ENCODE measurements around the gene MT1X. TPM values are rescaled to one million over a fixed set of nuclear protein-coding genes. Genes with fewer than 3 reads are reported as not detected.

MT1X gene
- total and polyA plus RNA-seq, 2 of the 13 experiments (the other 11 are each of a cell fraction or from before 2014, with no cell fraction given) = 19.7 to 288 TPM

DNA sequence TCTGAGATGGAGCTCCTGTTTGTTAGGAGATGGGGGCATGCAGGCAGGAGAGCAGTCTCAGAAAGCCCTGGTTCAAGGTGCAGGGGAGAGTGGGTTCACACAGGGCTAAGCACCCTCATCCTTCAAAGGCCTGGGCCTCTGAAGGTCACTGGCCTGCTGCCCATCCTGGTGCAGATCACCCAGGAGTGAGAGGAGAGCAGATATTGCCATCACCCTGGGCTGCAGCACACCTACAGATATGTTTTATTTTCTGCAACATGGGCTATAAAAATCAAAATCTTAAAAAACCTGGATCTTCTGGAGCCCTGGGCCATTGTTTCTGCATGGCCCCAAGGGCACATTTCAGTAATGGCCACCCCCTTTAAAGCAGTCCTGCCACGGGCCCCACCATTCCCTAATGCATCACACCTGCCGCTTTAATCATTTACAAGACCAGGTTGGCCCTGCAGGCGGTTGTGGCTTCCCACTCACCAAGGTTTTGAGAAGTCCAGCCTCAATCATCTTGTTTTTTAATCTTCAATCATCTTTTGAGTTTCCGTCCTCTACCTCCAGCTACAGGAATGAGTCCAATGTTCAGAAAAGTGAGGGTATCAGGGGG lies 27.3 kb downstream of the MT1X start:
- intact Hi-C loops (cut with micrococcal nuclease; ENCODE audit: unreplicated experiment) = no loop called here
- H3K36me3 ChIP-seq (replicated peaks in 1 of 2; ENCODE audit: control insufficient read depth in 1 of 2, insufficient read depth in 2 of 2, low read length in 2 of 2) = no peaks in the 10 kb centered on the region
- no peak for DNase-seq (ENCODE audit: low spot score)
- H3K27ac ChIP-seq (ENCODE audit: extremely low read length, insufficient read depth, low read length) = no peak overlapping the region
- no peaks in the 10 kb centered on the region for H4K20me1 ChIP-seq (ENCODE audit: insufficient read depth, low read length)
- H3K9me3 ChIP-seq (ENCODE audit: low read length) = no peaks in the 10 kb centered on the region
- CTCF ChIA-PET (ENCODE audit: low intra/inter-chr PET ratio, low total read pairs) = no interaction called here
- POLR2A ChIA-PET = no interaction called here
- WGBS (ENCODE audit: low lambda C conversion rate) = 11% methylated on average over 4 of the region's 4 CpGs
- H3K79me2 ChIP-seq (ENCODE audit: insufficient read depth, low read length) = no peaks in the 10 kb centered on the region
- no peak overlapping the region for H3K9ac ChIP-seq (ENCODE audit: insufficient read depth, low read depth, low read length)
- 0 out of 6 replicates have a peak overlapping the region, but pooled peaks of 1 of the 3 experiments have one; percentile 11 for H3K4me3 ChIP-seq (replicated peaks in 1 of 3; ENCODE audit: insufficient read depth in 1 of 3, low read depth in 2 of 3, low read length in 3 of 3)
- in situ Hi-C loops (cut with HindIII; ENCODE audit: extremely low pct_ligation_motif_present, low pct_unique_long_range_greater_than_20kb) = loop anchor here (10.0 kb wide), 1 partner anchor 195 kb away; no protein-coding TSS in a partner anchor
- no TSS peak for BruUV-seq (replicated peaks)
- H3K4me2 ChIP-seq (ENCODE audit: low read depth, low read length) = peak overlapping the region; percentile 57
- FAIRE-seq = no peak
- H3K27me3 ChIP-seq (ENCODE audit: control insufficient read depth in 1 of 2, insufficient read depth in 2 of 2, low read length in 2 of 2) = peaks cover 5 to 13% of the 10 kb centered on the region in 2 experiments; a peak in 1 of 5 replicates
- peaks cover 24% of the 10 kb centered on the region for H3K4me1 ChIP-seq (ENCODE audit: insufficient read depth, low read length)
- ATAC-seq = peak; percentile 76
- H2AFZ ChIP-seq (ENCODE audit: low read length) = no peak overlapping the region
- TF ChIP-seq, protein P1, sequence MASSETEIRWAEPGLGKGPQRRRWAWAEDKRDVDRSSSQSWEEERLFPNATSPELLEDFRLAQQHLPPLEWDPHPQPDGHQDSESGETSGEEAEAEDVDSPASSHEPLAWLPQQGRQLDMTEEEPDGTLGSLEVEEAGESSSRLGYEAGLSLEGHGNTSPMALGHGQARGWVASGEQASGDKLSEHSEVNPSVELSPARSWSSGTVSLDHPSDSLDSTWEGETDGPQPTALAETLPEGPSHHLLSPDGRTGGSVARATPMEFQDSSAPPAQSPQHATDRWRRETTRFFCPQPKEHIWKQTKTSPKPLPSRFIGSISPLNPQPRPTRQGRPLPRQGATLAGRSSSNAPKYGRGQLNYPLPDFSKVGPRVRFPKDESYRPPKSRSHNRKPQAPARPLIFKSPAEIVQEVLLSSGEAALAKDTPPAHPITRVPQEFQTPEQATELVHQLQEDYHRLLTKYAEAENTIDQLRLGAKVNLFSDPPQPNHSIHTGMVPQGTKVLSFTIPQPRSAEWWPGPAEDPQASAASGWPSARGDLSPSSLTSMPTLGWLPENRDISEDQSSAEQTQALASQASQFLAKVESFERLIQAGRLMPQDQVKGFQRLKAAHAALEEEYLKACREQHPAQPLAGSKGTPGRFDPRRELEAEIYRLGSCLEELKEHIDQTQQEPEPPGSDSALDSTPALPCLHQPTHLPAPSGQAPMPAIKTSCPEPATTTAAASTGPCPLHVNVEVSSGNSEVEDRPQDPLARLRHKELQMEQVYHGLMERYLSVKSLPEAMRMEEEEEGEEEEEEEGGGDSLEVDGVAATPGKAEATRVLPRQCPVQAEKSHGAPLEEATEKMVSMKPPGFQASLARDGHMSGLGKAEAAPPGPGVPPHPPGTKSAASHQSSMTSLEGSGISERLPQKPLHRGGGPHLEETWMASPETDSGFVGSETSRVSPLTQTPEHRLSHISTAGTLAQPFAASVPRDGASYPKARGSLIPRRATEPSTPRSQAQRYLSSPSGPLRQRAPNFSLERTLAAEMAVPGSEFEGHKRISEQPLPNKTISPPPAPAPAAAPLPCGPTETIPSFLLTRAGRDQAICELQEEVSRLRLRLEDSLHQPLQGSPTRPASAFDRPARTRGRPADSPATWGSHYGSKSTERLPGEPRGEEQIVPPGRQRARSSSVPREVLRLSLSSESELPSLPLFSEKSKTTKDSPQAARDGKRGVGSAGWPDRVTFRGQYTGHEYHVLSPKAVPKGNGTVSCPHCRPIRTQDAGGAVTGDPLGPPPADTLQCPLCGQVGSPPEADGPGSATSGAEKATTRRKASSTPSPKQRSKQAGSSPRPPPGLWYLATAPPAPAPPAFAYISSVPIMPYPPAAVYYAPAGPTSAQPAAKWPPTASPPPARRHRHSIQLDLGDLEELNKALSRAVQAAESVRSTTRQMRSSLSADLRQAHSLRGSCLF (CRISPR knock-in tag; IDR thresholded peaks at IDR 0.05; ENCODE audit: borderline replicate concordance) = no peak
- TF ChIP-seq HNF4G (IDR thresholded peaks at IDR 0.05; ENCODE audit: borderline replicate concordance, low read depth, low read length) = 0 out of 2 replicates have a peak, but pooled peaks have one; percentile 8
- TF ChIP-seq HNF4G (CRISPR knock-in tag; IDR thresholded peaks at IDR 0.05; ENCODE audit: borderline replicate concordance, low read depth) = no peak
- no peak for TF ChIP-seq SYNCRIP (IDR thresholded peaks at IDR 0.05; ENCODE audit: insufficient read depth, low read depth, low read length)
- TF ChIP-seq NFE2 (CRISPR knock-in tag; IDR thresholded peaks at IDR 0.05) = no peak
- TF ChIP-seq GATA4 (IDR thresholded peaks at IDR 0.05; ENCODE audit: borderline replicate concordance, low read depth) = no peak
- no peak for TF ChIP-seq ZNF124 (CRISPR knock-in tag; IDR thresholded peaks at IDR 0.05)
- no peak for TF ChIP-seq LCORL (IDR thresholded peaks at IDR 0.05)
- TF ChIP-seq LCORL (CRISPR knock-in tag; IDR thresholded peaks at IDR 0.05) = no peak
- TF ChIP-seq, protein P2, sequence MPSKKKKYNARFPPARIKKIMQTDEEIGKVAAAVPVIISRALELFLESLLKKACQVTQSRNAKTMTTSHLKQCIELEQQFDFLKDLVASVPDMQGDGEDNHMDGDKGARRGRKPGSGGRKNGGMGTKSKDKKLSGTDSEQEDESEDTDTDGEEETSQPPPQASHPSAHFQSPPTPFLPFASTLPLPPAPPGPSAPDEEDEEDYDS (CRISPR knock-in tag; IDR thresholded peaks at IDR 0.05) = no peak
- TF ChIP-seq, protein P3, sequence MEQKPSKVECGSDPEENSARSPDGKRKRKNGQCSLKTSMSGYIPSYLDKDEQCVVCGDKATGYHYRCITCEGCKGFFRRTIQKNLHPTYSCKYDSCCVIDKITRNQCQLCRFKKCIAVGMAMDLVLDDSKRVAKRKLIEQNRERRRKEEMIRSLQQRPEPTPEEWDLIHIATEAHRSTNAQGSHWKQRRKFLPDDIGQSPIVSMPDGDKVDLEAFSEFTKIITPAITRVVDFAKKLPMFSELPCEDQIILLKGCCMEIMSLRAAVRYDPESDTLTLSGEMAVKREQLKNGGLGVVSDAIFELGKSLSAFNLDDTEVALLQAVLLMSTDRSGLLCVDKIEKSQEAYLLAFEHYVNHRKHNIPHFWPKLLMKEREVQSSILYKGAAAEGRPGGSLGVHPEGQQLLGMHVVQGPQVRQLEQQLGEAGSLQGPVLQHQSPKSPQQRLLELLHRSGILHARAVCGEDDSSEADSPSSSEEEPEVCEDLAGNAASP (CRISPR knock-in tag; IDR thresholded peaks at IDR 0.05; ENCODE audit: borderline replicate concordance) = peak; percentile 66; the same call in 1 of the 2 replicates
- no peak for TF ChIP-seq ZNF24 (IDR thresholded peaks at IDR 0.05)
- TF ChIP-seq BCL6 (CRISPR knock-in tag; IDR thresholded peaks at IDR 0.05) = no peak
- TF ChIP-seq CREB1 (IDR thresholded peaks at IDR 0.05) = no peak
- TF ChIP-seq CREB1 (CRISPR knock-in tag; IDR thresholded peaks at IDR 0.05) = no peak
- no peak for TF ChIP-seq U2AF1 (optimal IDR thresholded peaks at IDR 0.05; ENCODE audit: low read depth, low read length)
- no peak for TF ChIP-seq SSRP1 (CRISPR knock-in tag; IDR thresholded peaks at IDR 0.05)
- TF ChIP-seq, protein P4, sequence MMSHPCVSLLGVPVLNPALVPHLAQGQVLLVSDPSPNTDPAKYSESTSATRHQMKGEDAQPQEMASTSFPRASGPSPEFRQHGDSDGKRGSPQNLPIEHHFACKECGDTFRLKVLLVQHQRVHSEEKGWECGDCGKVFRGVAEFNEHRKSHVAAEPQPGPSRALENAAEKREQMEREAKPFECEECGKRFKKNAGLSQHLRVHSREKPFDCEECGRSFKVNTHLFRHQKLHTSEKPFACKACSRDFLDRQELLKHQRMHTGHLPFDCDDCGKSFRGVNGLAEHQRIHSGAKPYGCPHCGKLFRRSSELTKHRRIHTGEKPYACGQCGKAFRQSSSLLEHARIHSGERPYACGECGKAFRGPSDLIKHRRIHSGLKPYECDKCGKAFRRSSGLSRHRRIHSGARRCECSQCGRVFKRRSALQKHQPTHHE (CRISPR knock-in tag; IDR thresholded peaks at IDR 0.05; ENCODE audit: borderline replicate concordance) = no peak
- 0 out of 2 replicates have a peak, but pooled peaks have one; percentile 27 for TF ChIP-seq YEATS4 (CRISPR knock-in tag; IDR thresholded peaks at IDR 0.05; ENCODE audit: borderline replicate concordance)

Measured in HepG2 (cell line).